ENCODE results near the gene GJC1. TPM values are rescaled to one million over a fixed set of nuclear protein-coding genes. Genes with fewer than 3 reads are reported as not detected.

GJC1 gene
- polyA plus RNA-seq, 2 of the 4 experiments (the other 2 are of a cell fraction) = 21.2 to 22.1 TPM

- Histone ChIP-seq H3K27ac (peak overlapping the region; percentile 79 to 84), H3K9me3 (no peaks in the 10 kb centered on the region), H3K4me3 (peak overlapping the region; percentile 53), H3K4me2 (peak overlapping the region; percentile 84), H3K4me1 (peaks cover 17% of the 10 kb centered on the region)
- CTCF ChIA-PET = interaction anchor here (0.6 to 30.3 kb wide), 52 partner anchors 7 to 416 kb away, joined by 3 to 1787 read pairs (median 6); partner anchors contain the start of genes ACBD4, ADAM11, GJC1 and HIGD1B
- no peak for ATAC-seq
- no peak for FAIRE-seq
- WGBS (ENCODE audit: missing lambda C conversion rate) = 36% methylated on average over 10 of the region's 10 CpGs
- TF ChIP-seq PHF8 (IDR thresholded peaks at IDR 0.05; ENCODE audit: borderline replicate concordance, low read depth) (no peak), USF2 (IDR thresholded peaks at IDR 0.05) (peak; percentile 53)
- POLR2A ChIA-PET = interaction anchor here (1.0 to 1.1 kb wide), 2 partner anchors 88 to 132 kb away, joined by 3 read pairs; no protein-coding TSS in a partner anchor
- no peak for DNase-seq (ENCODE audit: low read depth in 1 of 2, low spot score in 1 of 2)
These were observed 51.4 kb downstream of the GJC1 start for GRCh38 chr17:44778656-44779210.

GRCh38 chr17:44777394-44778348, 52.4 kb downstream of the GJC1 start:
- no peak for FAIRE-seq

More at GRCh38 chr17:44777394-44778348, 52.4 kb downstream of the GJC1 start:
- WGBS (ENCODE audit: missing lambda C conversion rate) = 82% methylated on average over 20 of the region's 20 CpGs
- Histone ChIP-seq H3K27ac (no peak overlapping the region), H3K4me3 (no peak overlapping the region), H3K4me1 (peaks cover 17% of the 10 kb centered on the region), H3K4me2 (no peak overlapping the region), H3K9me3 (no peaks in the 10 kb centered on the region)
- ATAC-seq (no peak), DNase-seq (ENCODE audit: low read depth in 1 of 2, low spot score in 1 of 2) (no peak)
- TF ChIP-seq CTCF (IDR thresholded peaks at IDR 0.05) = no peak
- no peak for TF ChIP-seq FOSL2 (IDR thresholded peaks at IDR 0.05)
- no peak for TF ChIP-seq FOSL2 (CRISPR knock-in tag; IDR thresholded peaks at IDR 0.05)
- no peak for TF ChIP-seq EP300 (IDR thresholded peaks at IDR 0.05)
- TF ChIP-seq HES2 (IDR thresholded peaks at IDR 0.05) = no peak
- TF ChIP-seq PBX3 (IDR thresholded peaks at IDR 0.05) = no peak
- TF ChIP-seq JUN (IDR thresholded peaks at IDR 0.05) = no peak
- TF ChIP-seq RAD21 (conservative IDR thresholded peaks at IDR 0.05 in 1 of 2, IDR thresholded peaks at IDR 0.05 in 1 of 2) = no peak
- no peak for TF ChIP-seq ZSCAN20 (CRISPR knock-in tag; IDR thresholded peaks at IDR 0.05)
- TF ChIP-seq BCL3 (IDR thresholded peaks at IDR 0.05) = no peak
- TF ChIP-seq TP53 (CRISPR knock-in tag; IDR thresholded peaks at IDR 0.05) = no peak
- TF ChIP-seq MYC (IDR thresholded peaks at IDR 0.05; ENCODE audit: borderline replicate concordance, low read length) = no peak
- no peak for TF ChIP-seq RFX5 (IDR thresholded peaks at IDR 0.05)
- no peak for TF ChIP-seq ZNF302 (CRISPR knock-in tag; IDR thresholded peaks at IDR 0.05)
- CTCF ChIA-PET = interaction anchor here (0.8 to 30.3 kb wide), 27 partner anchors 8 to 358 kb away, joined by 3 to 1787 read pairs (median 14); partner anchors contain the start of genes ACBD4, ADAM11, GJC1 and HIGD1B
- POLR2A ChIA-PET = interaction anchor here (0.6 kb wide), 1 partner anchor 115 kb away, joined by 3 read pairs; no protein-coding TSS in a partner anchor
